Kidney (tissue), 14 donors: Measurements from ENCODE around the gene WIF1. TPM values are rescaled to one million over a fixed set of nuclear protein-coding genes. Genes with fewer than 3 reads are reported as not detected.
A peak's percentile ranks its signal among the peaks of the same experiment; 100 is the strongest.

Source experiments
- DNase-seq, 5 donors: peaks; one replicate each; pipeline ENCODE4 v3.0.0-alpha.2; 2013 to 2020
- FAIRE-seq: peaks from 2 replicates; lab custom pipeline; 2012; peaks lifted over from hg19 to GRCh38; lab: Jason Lieb, UNC
- H3K27ac ChIP-seq, 2 donors: one replicate each; pipeline ENCODE4 v1.7.0; 2013; ENCODE audit warnings: low read depth in 2 of 2, low read length in 2 of 2, inconsistent platforms in 1 of 2
- H3K27me3 ChIP-seq: one replicate; pipeline ENCODE4 v1.7.1; 2013; ENCODE audit warnings: low read length, inconsistent platforms; ENCODE audit not compliant: control insufficient read depth, insufficient read depth
- H3K36me3 ChIP-seq, 3 donors: one replicate each; pipeline versions ENCODE4 v1.7.0 to v1.7.1; 2013; ENCODE audit warnings: low read length in 3 of 3, control low read depth in 1 of 3, inconsistent platforms in 1 of 3; ENCODE audit not compliant: insufficient read depth in 3 of 3, control insufficient read depth in 2 of 3
- H3K4me1 ChIP-seq, 3 donors: one replicate each; pipeline versions ENCODE4 v1.7.0 to v1.7.1; 2013; ENCODE audit warnings: low read length in 3 of 3, inconsistent platforms in 1 of 3, low read depth in 1 of 3; ENCODE audit not compliant: control insufficient read depth in 2 of 3, insufficient read depth in 2 of 3
- H3K4me3 ChIP-seq, 3 donors: one replicate each; pipeline versions ENCODE4 v1.7.0 to v1.8.1; 2013; ENCODE audit warnings: low read length in 3 of 3, control low read depth in 1 of 3, inconsistent platforms in 1 of 3
- H3K9ac ChIP-seq, 3 donors: one replicate each; pipeline versions ENCODE4 v1.7.0 to v1.7.1; 2013; ENCODE audit warnings: low read length in 3 of 3, control low read depth in 1 of 3, inconsistent platforms in 1 of 3
- H3K9me3 ChIP-seq, 3 donors: one replicate each; pipeline versions ENCODE4 v1.7.0 to v1.7.1; 2013; ENCODE audit warnings: low read length in 3 of 3, control low read depth in 1 of 3, inconsistent platforms in 1 of 3; ENCODE audit not compliant: control insufficient read depth in 2 of 3, insufficient read depth in 1 of 3
- intact Hi-C: fragments of 100-400 bp; cut with DNase I; formaldehyde crosslinking; loops from one replicate; pipeline ENCODE4 v1.11.1; 2022
- polyA plus RNA-seq: library from polyadenylated mRNA; stranded (reverse); fragments of 350-450 nt; fragmentation: Illumina TruSeq; extraction: RNeasy Lipid Tissue Mini Kit (QIAGEN cat#74804); gene quantifications from one replicate; pipeline ENCODE4 v1.2.3, GENCODE V29; 2014; ENCODE audit warnings: low read depth, low replicate concordance; ENCODE audit not compliant: insufficient read depth
- total RNA-seq: library from RNA; stranded (reverse); fragmentation: NEBNext Ultra II Directional; extraction: Animal tissue kit (Norgen Biotek cat#: 25700); gene quantifications from one replicate; pipeline ENCODE4 v1.2.1, GENCODE V29; 2021
- TF ChIP-seq, protein P1 (sequence below): IDR thresholded peaks from 3 replicates; pipeline ENCODE4 v1.5.1; 2012; ENCODE audit warnings: mild to moderate bottlenecking, moderate library complexity, borderline replicate concordance; ENCODE audit not compliant: insufficient read depth; ENCODE audit errors: extremely low read depth
- donor health status: control.
- donor health status: control.
- donor health status: control.
- donor health status: control.
- donor health status: control.
- donor health status: DM: yes; HTN: yes; CAD: no.
- donor health status: Normal renal cell carcinoma (clear cell type).

The WIF1 gene
- total and polyA plus RNA-seq, 2 donors from 2014 or later: not detected

DNA sequence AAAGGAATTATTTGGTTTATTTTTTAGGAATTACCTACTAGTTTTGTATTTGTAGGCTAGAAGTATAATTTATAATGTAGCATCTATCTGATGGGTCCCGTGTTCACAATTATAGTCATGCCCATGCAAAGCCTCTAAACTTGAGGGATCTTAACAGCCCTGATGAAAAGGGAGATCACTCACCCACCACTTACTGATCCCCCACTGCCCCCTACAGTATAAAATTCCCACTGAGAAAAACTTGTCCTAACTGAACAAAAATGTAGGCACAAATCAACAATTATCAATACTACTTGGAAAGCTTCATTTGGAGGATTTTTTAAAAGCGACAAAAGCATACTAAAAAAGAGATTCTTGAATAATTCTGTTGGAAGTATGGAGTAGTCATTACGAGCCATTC, 21.0 kb downstream of the WIF1 start:
- H3K36me3 ChIP-seq: no peaks in the 10 kb centered on the region
- no peak overlapping the region for H3K4me3 ChIP-seq
- no peaks in the 10 kb centered on the region for H3K27me3 ChIP-seq
- H3K9ac ChIP-seq: no peak overlapping the region
- H3K9me3 ChIP-seq: no peaks in the 10 kb centered on the region
- FAIRE-seq: no peak
- peak in 1 of 5 donors; percentile 40 for DNase-seq
- no peaks in the 10 kb centered on the region for H3K4me1 ChIP-seq
- no peak overlapping the region for H3K27ac ChIP-seq
- TF ChIP-seq, protein P1, sequence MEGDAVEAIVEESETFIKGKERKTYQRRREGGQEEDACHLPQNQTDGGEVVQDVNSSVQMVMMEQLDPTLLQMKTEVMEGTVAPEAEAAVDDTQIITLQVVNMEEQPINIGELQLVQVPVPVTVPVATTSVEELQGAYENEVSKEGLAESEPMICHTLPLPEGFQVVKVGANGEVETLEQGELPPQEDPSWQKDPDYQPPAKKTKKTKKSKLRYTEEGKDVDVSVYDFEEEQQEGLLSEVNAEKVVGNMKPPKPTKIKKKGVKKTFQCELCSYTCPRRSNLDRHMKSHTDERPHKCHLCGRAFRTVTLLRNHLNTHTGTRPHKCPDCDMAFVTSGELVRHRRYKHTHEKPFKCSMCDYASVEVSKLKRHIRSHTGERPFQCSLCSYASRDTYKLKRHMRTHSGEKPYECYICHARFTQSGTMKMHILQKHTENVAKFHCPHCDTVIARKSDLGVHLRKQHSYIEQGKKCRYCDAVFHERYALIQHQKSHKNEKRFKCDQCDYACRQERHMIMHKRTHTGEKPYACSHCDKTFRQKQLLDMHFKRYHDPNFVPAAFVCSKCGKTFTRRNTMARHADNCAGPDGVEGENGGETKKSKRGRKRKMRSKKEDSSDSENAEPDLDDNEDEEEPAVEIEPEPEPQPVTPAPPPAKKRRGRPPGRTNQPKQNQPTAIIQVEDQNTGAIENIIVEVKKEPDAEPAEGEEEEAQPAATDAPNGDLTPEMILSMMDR: peak; percentile 42
- intact Hi-C loops: no loop called here

DNA sequence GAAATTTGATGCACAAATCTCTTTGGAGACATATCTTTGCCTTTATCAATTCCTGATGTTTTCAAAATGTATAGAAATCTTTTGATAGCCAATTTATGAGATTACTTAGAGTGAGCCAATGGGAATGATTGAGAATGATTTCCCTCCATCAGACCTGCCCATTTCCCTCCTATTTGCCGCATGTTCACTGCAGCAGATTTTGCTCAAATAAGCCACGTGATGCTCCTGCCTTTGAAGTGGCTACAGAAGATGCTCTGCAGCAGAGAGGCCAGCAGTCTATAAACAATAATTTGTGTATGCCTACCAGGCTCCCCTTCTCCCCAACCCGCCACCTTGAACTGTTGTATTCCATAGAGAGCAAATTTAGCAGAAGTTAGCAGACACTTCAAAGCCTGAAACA, 21.9 kb downstream of the WIF1 start:
- H3K4me1 ChIP-seq: no peaks in the 10 kb centered on the region
- DNase-seq: no peak
- TF ChIP-seq, protein P1: no peak
- no peak overlapping the region for H3K4me3 ChIP-seq
- intact Hi-C loops: no loop called here
- H3K27me3 ChIP-seq: no peaks in the 10 kb centered on the region
- H3K9me3 ChIP-seq: no peaks in the 10 kb centered on the region
- no peak overlapping the region for H3K27ac ChIP-seq
- FAIRE-seq: no peak
- no peak overlapping the region for H3K9ac ChIP-seq
- no peaks in the 10 kb centered on the region for H3K36me3 ChIP-seq

DNA sequence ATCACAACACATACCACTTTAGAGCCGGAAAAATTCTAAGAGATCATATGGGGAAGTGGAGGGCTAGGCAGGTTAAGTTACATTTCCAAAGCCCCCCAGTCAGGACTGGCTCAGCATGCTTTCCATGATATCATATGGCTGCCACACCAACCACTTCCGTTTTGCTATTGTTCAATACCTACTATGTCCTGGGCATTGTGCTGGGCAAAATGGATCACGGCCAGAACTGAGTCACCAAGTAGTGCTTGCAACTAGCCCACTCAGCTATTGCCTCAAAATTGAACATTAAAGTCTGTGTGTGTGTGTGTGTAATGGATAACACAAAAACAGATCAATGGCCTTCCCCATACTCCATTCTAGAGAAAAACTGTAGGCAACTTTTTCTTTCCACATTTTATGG, 22.7 kb downstream of the WIF1 start:
- Histone ChIP-seq H3K36me3 (no peaks in the 10 kb centered on the region), H3K27me3 (no peaks in the 10 kb centered on the region), H3K9ac (no peak overlapping the region), H3K4me1 (no peaks in the 10 kb centered on the region), H3K9me3 (no peaks in the 10 kb centered on the region), H3K27ac (no peak overlapping the region), H3K4me3 (no peak overlapping the region)
- DNase-seq (no peak), FAIRE-seq (no peak)
- TF ChIP-seq, protein P1: no peak
- intact Hi-C loops: no loop called here

DNA sequence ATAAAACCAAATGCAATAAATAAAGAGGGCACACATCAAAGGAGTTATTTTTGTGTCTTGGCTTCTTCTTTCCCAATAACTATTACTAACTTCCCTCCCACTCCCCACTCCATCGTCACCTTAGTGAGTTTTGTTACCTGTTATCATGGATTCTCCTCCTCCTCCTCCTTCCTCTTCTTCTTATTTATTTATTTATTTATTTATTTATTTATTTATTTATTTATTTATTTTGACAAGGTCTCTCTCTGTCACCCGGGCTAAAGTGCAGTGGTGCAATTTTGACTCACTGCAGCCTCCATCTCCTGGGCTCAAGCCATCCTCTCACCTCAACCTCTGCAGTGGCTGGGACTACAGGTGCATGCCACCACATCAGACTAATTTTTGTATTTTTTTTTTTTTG, 26.4 kb downstream of the WIF1 start:
- Histone ChIP-seq H3K36me3 (no peaks in the 10 kb centered on the region), H3K9me3 (no peaks in the 10 kb centered on the region), H3K27me3 (no peaks in the 10 kb centered on the region), H3K9ac (no peak overlapping the region), H3K4me1 (no peaks in the 10 kb centered on the region), H3K4me3 (no peak overlapping the region), H3K27ac (no peak overlapping the region)
- intact Hi-C loops: no loop called here
- FAIRE-seq (no peak), DNase-seq (no peak)
- TF ChIP-seq, protein P1: no peak
